ENCODE measurements around the gene ZFAND4.
A peak's percentile ranks its signal among the peaks of the same experiment; 100 is the strongest.
"Not testable (repeated sequence)": the region's sequence is repeated elsewhere in the genome, so short reads cannot be mapped to it uniquely, and the experiment has no call there.

Gene ZFAND4

GRCh38 chr10:45673074-45673648 lies 589 bp upstream of the ZFAND4 start:
- H3K36me3 ChIP-seq (ENCODE audit: control insufficient read depth, insufficient read depth, low read length), result no peaks in the 10 kb centered on the region
- no peak for TF ChIP-seq CTCF (IDR thresholded peaks at IDR 0.05; ENCODE audit: insufficient read depth, low read length, poor library complexity, severe bottlenecking)
- H3K27me3 ChIP-seq (replicated peaks; ENCODE audit: control insufficient read depth, insufficient read depth, low read length), result no peaks in the 10 kb centered on the region
- no peak for DNase-seq (ENCODE audit: extremely low read depth, insufficient read length)
- H3K4me3 ChIP-seq (replicated peaks; ENCODE audit: low read depth, low read length), result peak overlapping the region; percentile 57

- peak overlapping the region; percentile 60 for H3K4me3 ChIP-seq (replicated peaks; ENCODE audit: low read depth, low read length)
- H3K36me3 ChIP-seq (ENCODE audit: control insufficient read depth, insufficient read depth, low read length); H3K27me3 ChIP-seq (replicated peaks; ENCODE audit: control insufficient read depth, insufficient read depth, low read length); DNase-seq (ENCODE audit: extremely low read depth, insufficient read length): not testable (repeated sequence)
These were observed 1.3 kb downstream of the ZFAND4 start for GRCh38 chr10:45671300-45671699.

GRCh38 chr10:45669897-45670296 lies 2.7 kb downstream of the ZFAND4 start:
- not testable (repeated sequence) for H3K27me3 ChIP-seq (replicated peaks; ENCODE audit: control insufficient read depth, insufficient read depth, low read length); DNase-seq (ENCODE audit: extremely low read depth, insufficient read length); H3K4me3 ChIP-seq (replicated peaks; ENCODE audit: low read depth, low read length); H3K36me3 ChIP-seq (ENCODE audit: control insufficient read depth, insufficient read depth, low read length)

GRCh38 chr10:45660876-45661411 lies 11.6 kb downstream of the ZFAND4 start:
- Histone ChIP-seq H3K27me3 (replicated peaks; ENCODE audit: control insufficient read depth, insufficient read depth, low read length) (no peaks in the 10 kb centered on the region), H3K36me3 (ENCODE audit: control insufficient read depth, insufficient read depth, low read length) (no peaks in the 10 kb centered on the region; the same call in 1 of the 2 replicates), H3K4me3 (replicated peaks; ENCODE audit: low read depth, low read length) (no peak overlapping the region)
- no peak for TF ChIP-seq CTCF (IDR thresholded peaks at IDR 0.05; ENCODE audit: insufficient read depth, low read length, poor library complexity, severe bottlenecking)
- DNase-seq (ENCODE audit: extremely low read depth, insufficient read length), result no peak

- DNase-seq (ENCODE audit: extremely low read depth, insufficient read length), result peak; percentile 44
- H3K4me3 ChIP-seq (replicated peaks; ENCODE audit: low read depth, low read length), result no peak overlapping the region
- no peak for TF ChIP-seq CTCF (IDR thresholded peaks at IDR 0.05; ENCODE audit: insufficient read depth, low read length, poor library complexity, severe bottlenecking)
- no peaks in the 10 kb centered on the region for H3K27me3 ChIP-seq (replicated peaks; ENCODE audit: control insufficient read depth, insufficient read depth, low read length)
- no peaks in the 10 kb centered on the region; the same call in 1 of the 2 replicates for H3K36me3 ChIP-seq (ENCODE audit: control insufficient read depth, insufficient read depth, low read length)
These were observed 15.3 kb downstream of the ZFAND4 start for GRCh38 chr10:45657033-45657926.

GRCh38 chr10:45655219-45655618 lies 17.4 kb downstream of the ZFAND4 start:
- no peak for TF ChIP-seq CTCF (IDR thresholded peaks at IDR 0.05; ENCODE audit: insufficient read depth, low read length, poor library complexity, severe bottlenecking)
- Histone ChIP-seq H3K4me3 (replicated peaks; ENCODE audit: low read depth, low read length) (no peak overlapping the region), H3K27me3 (replicated peaks; ENCODE audit: control insufficient read depth, insufficient read depth, low read length) (no peaks in the 10 kb centered on the region), H3K36me3 (ENCODE audit: control insufficient read depth, insufficient read depth, low read length) (no peaks in the 10 kb centered on the region; the same call in 1 of the 2 replicates)
- DNase-seq (ENCODE audit: extremely low read depth, insufficient read length), result no peak

GRCh38 chr10:45654753-45655141 lies 17.8 kb downstream of the ZFAND4 start:
- not testable (repeated sequence) for H3K36me3 ChIP-seq (ENCODE audit: control insufficient read depth, insufficient read depth, low read length); H3K4me3 ChIP-seq (replicated peaks; ENCODE audit: low read depth, low read length); H3K27me3 ChIP-seq (replicated peaks; ENCODE audit: control insufficient read depth, insufficient read depth, low read length); DNase-seq (ENCODE audit: extremely low read depth, insufficient read length)

Measured in GM06990 (cell line).